Measurements from ENCODE around the gene ENO2. TPM values are rescaled to one million over a fixed set of nuclear protein-coding genes. Genes with fewer than 3 reads are reported as not detected.

The ENO2 gene
- total RNA-seq, 1 donor: 13.4 TPM

DNA sequence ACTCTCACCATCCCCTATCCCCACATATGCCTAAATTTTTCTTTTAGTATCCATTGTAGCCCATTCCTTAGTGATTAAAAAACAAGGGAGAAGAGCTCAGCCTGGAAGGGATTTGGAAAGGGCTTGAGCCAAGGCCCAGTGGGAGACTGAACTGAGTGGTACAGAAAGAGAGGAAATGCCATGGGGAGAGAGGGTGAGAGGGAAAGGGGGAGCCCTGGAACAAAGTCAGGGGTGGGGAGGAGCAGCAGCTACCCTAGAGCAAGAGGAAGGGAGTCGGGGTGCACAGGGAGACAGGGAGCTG, 10.8 kb downstream of the ENO2 start:
- H4K20me1 ChIP-seq (ENCODE audit: insufficient read depth, low read length): peaks cover 14% of the 10 kb centered on the region
- H3K4me3 ChIP-seq (ENCODE audit: insufficient read depth, low read length): peak overlapping the region; percentile 85
- H3K27me3 ChIP-seq (ENCODE audit: insufficient read depth, low read length): no peaks in the 10 kb centered on the region
- DNase-seq (ENCODE audit: insufficient read length, low spot score, missing footprints): no peak
- H3K9me3 ChIP-seq (ENCODE audit: low read depth, low read length): no peaks in the 10 kb centered on the region
- H3K27ac ChIP-seq (ENCODE audit: low read depth, low read length): peak overlapping the region; percentile 90
- peak overlapping the region; percentile 32 for H2AFZ ChIP-seq (ENCODE audit: low read length)
- peak overlapping the region; percentile 96 for H3K4me2 ChIP-seq (ENCODE audit: insufficient read depth, low read length)
- TF ChIP-seq, protein P1, sequence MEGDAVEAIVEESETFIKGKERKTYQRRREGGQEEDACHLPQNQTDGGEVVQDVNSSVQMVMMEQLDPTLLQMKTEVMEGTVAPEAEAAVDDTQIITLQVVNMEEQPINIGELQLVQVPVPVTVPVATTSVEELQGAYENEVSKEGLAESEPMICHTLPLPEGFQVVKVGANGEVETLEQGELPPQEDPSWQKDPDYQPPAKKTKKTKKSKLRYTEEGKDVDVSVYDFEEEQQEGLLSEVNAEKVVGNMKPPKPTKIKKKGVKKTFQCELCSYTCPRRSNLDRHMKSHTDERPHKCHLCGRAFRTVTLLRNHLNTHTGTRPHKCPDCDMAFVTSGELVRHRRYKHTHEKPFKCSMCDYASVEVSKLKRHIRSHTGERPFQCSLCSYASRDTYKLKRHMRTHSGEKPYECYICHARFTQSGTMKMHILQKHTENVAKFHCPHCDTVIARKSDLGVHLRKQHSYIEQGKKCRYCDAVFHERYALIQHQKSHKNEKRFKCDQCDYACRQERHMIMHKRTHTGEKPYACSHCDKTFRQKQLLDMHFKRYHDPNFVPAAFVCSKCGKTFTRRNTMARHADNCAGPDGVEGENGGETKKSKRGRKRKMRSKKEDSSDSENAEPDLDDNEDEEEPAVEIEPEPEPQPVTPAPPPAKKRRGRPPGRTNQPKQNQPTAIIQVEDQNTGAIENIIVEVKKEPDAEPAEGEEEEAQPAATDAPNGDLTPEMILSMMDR (IDR thresholded peaks at IDR 0.05; ENCODE audit: extremely low read depth, low read depth, low read length): no peak
- H3K79me2 ChIP-seq (ENCODE audit: insufficient read depth, low read length): peaks cover 32% of the 10 kb centered on the region
- peaks cover 20% of the 10 kb centered on the region for H3K36me3 ChIP-seq (ENCODE audit: insufficient read depth, low read length)
- peaks cover 43% of the 10 kb centered on the region for H3K4me1 ChIP-seq (ENCODE audit: insufficient read depth, low read length)

DNA sequence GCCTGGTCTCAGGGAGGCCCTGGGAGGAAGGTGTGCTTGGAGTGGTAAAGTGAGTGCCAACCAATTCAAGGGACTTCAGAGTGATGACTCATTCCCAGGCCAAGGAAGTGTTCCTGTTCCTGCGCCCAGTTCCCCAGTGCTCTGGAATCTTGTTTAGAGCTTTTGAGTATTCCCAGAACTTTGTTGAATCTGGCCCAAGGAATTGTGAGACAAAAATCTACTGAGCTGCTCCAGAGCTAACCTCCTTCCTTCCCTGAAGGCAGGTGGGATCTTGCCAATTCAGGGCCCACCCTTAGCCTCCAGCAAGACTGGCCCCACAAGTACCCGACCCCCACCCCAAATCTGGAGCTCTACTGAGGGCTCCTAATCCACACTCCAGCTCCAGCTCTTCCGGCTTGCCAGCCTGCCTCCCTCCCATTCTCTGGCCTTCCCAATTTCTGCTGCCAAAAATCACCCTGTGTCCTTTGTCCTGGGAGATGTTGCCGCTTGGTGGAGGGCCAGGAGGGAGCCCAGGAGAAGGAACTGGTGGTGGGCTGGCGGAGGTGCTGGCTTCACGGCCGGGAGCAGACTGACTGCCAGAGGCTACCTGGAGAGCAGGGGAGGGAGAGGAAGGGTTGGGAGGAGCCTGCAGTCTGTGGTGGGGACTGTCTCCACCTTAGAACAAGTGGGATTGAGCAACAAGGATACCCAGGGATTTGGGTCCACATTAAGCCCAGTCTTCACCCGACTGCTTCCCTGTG, 11.3 kb downstream of the ENO2 start:
- H2AFZ ChIP-seq (ENCODE audit: low read length): peak overlapping the region; percentile 32

DNA sequence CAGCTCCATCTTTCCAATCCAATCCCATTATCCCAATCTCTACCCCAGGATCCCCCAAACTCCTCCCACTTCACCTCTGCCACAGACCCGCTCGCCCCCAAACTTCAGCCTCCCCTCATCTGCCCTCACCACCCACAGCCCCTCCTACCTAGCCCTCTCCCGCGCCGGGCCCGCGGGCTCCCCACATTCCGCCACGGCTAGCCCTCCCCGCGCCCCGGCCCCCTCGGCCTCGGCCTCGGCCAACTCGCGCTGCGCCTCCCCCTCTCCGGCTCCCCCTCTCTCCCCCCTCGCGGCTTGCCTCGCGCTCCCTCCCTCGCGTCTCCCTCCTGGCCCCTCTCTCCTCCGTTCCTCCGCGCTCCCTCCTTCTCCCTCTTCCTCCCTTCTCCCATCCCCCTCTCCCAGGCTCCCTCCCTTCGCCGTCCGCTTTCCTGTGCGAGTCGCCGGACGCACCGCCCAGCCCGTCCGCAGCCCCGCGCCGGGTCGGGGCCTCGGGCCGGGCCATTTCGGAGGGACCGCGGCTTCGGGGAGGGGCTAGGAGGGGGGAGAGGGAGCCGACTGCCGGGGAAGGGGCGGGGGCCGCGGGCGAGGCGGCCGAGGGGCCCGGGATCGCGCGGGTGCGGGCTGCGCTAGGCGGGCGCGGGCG, 13.1 kb downstream of the ENO2 start, which contains the start of gene ATN1:
Gene ATN1, plus strand, starts transcription at position 581 of the 643 bp plus-strand sequence. CDS start 6,043 bp downstream, outside the sequence.
- H3K4me2 ChIP-seq (ENCODE audit: insufficient read depth, low read length): peak within 1 kb of the TSS; percentile 96
- H3K79me2 ChIP-seq (ENCODE audit: insufficient read depth, low read length): peaks cover 51% of the 10 kb centered on the region
- H3K36me3 ChIP-seq (ENCODE audit: insufficient read depth, low read length): peaks cover 10% of the 10 kb centered on the region
- no peaks in the 10 kb centered on the region for H3K9me3 ChIP-seq (ENCODE audit: low read depth, low read length)
- H4K20me1 ChIP-seq (ENCODE audit: insufficient read depth, low read length): peaks cover 24% of the 10 kb centered on the region
- H3K4me1 ChIP-seq (ENCODE audit: insufficient read depth, low read length): peaks cover 55% of the 10 kb centered on the region
- peak within 1 kb of the TSS; percentile 89 for H3K4me3 ChIP-seq (ENCODE audit: insufficient read depth, low read length)
- TF ChIP-seq, protein P1 (IDR thresholded peaks at IDR 0.05; ENCODE audit: extremely low read depth, low read depth, low read length): no peak
- H3K27me3 ChIP-seq (ENCODE audit: insufficient read depth, low read length): no peaks in the 10 kb centered on the region
- peak; percentile 97 for DNase-seq (ENCODE audit: insufficient read length, low spot score, missing footprints)
- H2AFZ ChIP-seq (ENCODE audit: low read length): peak within 1 kb of the TSS; percentile 70
- H3K27ac ChIP-seq (ENCODE audit: low read depth, low read length): peak within 1 kb of the TSS; percentile 90

More for the DNA sequence above, 11.3 kb downstream of the ENO2 start:
- Histone ChIP-seq H3K27ac (ENCODE audit: low read depth, low read length) (peak overlapping the region; percentile 90), H3K9me3 (ENCODE audit: low read depth, low read length) (no peaks in the 10 kb centered on the region), H3K4me2 (ENCODE audit: insufficient read depth, low read length) (peak overlapping the region; percentile 96), H3K79me2 (ENCODE audit: insufficient read depth, low read length) (peaks cover 35% of the 10 kb centered on the region), H3K4me3 (ENCODE audit: insufficient read depth, low read length) (peak overlapping the region; percentile 85), H3K36me3 (ENCODE audit: insufficient read depth, low read length) (peaks cover 20% of the 10 kb centered on the region), H3K27me3 (ENCODE audit: insufficient read depth, low read length) (no peaks in the 10 kb centered on the region), H4K20me1 (ENCODE audit: insufficient read depth, low read length) (peaks cover 15% of the 10 kb centered on the region), H3K4me1 (ENCODE audit: insufficient read depth, low read length) (peaks cover 45% of the 10 kb centered on the region)
- TF ChIP-seq, protein P1 (IDR thresholded peaks at IDR 0.05; ENCODE audit: extremely low read depth, low read depth, low read length): no peak
- peak; percentile 95 for DNase-seq (ENCODE audit: insufficient read length, low spot score, missing footprints)
